ENCODE results near the gene PALM3.

PALM3 gene

GRCh38 chr19:14061751-14062557 lies at the start of gene PALM3:
Gene PALM3 (minus strand): TSS chr19:14062076. CDS start chr19:14061980, 96 bp downstream.
- DNase-seq = no peak

GRCh38 chr19:14111486-14111885 lies 49.6 kb upstream of the PALM3 start:
- no peak for DNase-seq

GRCh38 chr19:14110650-14111049 lies 48.8 kb upstream of the PALM3 start:
- DNase-seq = no peak

- DNase-seq = no peak
Observed at GRCh38 chr19:14107581-14108461, 45.9 kb upstream of the PALM3 start.

- DNase-seq = no peak
Observed at GRCh38 chr19:14106840-14107239, 45.0 kb upstream of the PALM3 start.

- DNase-seq = no peak
Observed at GRCh38 chr19:14105680-14106079, 43.8 kb upstream of the PALM3 start.

GRCh38 chr19:14103310-14103709 lies 41.4 kb upstream of the PALM3 start:
- no peak for DNase-seq

- DNase-seq = no peak
Observed at GRCh38 chr19:14102756-14103155, 40.9 kb upstream of the PALM3 start.

GRCh38 chr19:14102102-14102696 lies 40.3 kb upstream of the PALM3 start:
- no peak for DNase-seq

GRCh38 chr19:14101003-14101545 lies 39.2 kb upstream of the PALM3 start:
- DNase-seq = no peak

- no peak for DNase-seq
Observed at GRCh38 chr19:14097532-14098151, 35.8 kb upstream of the PALM3 start.

- DNase-seq = no peak
Observed at GRCh38 chr19:14096272-14096992, 34.6 kb upstream of the PALM3 start.

GRCh38 chr19:14094854-14095253 lies 33.0 kb upstream of the PALM3 start:
- no peak for DNase-seq

GRCh38 chr19:14093117-14093823 lies 31.4 kb upstream of the PALM3 start:
- DNase-seq = no peak

GRCh38 chr19:14091813-14092462 lies 30.1 kb upstream of the PALM3 start:
- DNase-seq = peak; percentile 77

- peak; percentile 86 for DNase-seq
Observed at GRCh38 chr19:14091081-14091812, 29.4 kb upstream of the PALM3 start.

GRCh38 chr19:14090509-14091080 lies 28.7 kb upstream of the PALM3 start, which contains the start of gene SAMD1:
Gene SAMD1 (minus strand): TSS chr19:14090751.
- no peak for DNase-seq

GRCh38 chr19:14089662-14090508 lies 28.0 kb upstream of the PALM3 start:
- peak; percentile 80 for DNase-seq

GRCh38 chr19:14089412-14089661 lies 27.5 kb upstream of the PALM3 start:
- DNase-seq = no peak

Measured in activated CD8-positive, alpha-beta memory T cell treated with anti-CD3 and anti-CD28 coated beads, Interleukin-2, amount 50 U/mL, for 48 hours (primary cell).